ENCODE measurements around the gene KCNJ6. TPM values are rescaled to one million over a fixed set of nuclear protein-coding genes. Genes with fewer than 3 reads are reported as not detected.
A peak's percentile ranks its signal among the peaks of the same experiment; 100 is the strongest.

KCNJ6 gene
- total and polyA plus RNA-seq, 4 donors: 0.01 TPM; not detected in 3

DNA sequence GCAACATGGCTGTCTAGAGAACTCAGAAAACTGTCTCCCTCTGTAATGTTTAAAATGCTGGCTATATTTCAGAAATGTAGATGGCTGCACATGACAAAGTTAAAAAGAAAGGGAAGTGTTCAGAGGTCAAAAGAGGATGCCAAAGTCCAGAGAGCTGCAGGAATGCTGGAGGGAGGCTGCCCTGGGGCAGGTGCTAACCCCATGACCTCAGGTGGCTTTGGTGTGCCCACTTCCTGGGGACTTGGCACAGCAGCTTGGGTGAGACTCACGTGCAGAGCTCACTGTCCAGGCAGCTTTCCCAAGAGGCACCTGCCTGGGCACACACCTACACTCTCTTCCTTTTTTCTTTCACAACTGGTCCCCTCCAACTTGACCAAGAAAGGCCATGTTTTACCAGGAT lies 256.4 kb downstream of the KCNJ6 start:
- Histone ChIP-seq H3K4me3 (ENCODE audit: low read depth in 1 of 3, low read length in 3 of 3) (no peak overlapping the region), H3K36me3 (ENCODE audit: control insufficient read depth in 4 of 4, insufficient read depth in 3 of 4, low read depth in 1 of 4, low read length in 3 of 4) (no peaks in the 10 kb centered on the region), H3K27me3 (ENCODE audit: control insufficient read depth in 4 of 4, insufficient read depth in 4 of 4, low read length in 3 of 4) (no peaks in the 10 kb centered on the region), H3K9ac (ENCODE audit: low read depth in 1 of 2, low read length in 2 of 2) (no peak overlapping the region), H3K4me1 (ENCODE audit: control insufficient read depth in 4 of 4, insufficient read depth in 4 of 4, low read length in 3 of 4) (peaks cover 0 to 10% (median 10%) of the 10 kb centered on the region in 4 donors), H3K9me3 (ENCODE audit: control insufficient read depth in 4 of 4, low read length in 3 of 4) (no peaks in the 10 kb centered on the region), H3K27ac (ENCODE audit: low read depth in 1 of 2, low read length in 2 of 2) (no peak overlapping the region)
- DNase-seq (ENCODE audit: low spot score): no peak
- TF ChIP-seq, protein P1, sequence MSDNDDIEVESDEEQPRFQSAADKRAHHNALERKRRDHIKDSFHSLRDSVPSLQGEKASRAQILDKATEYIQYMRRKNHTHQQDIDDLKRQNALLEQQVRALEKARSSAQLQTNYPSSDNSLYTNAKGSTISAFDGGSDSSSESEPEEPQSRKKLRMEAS (IDR thresholded peaks at IDR 0.05): peak; percentile 48
- TF ChIP-seq SP1 (IDR thresholded peaks at IDR 0.05) (peak; percentile 60), HNF4A (conservative IDR thresholded peaks at IDR 0.05) (peak; percentile 82), YY1 (IDR thresholded peaks at IDR 0.05) (no peak), GABPA (IDR thresholded peaks at IDR 0.05 in 1 of 2, conservative IDR thresholded peaks at IDR 0.05 in 1 of 2) (no peak), HNF4G (IDR thresholded peaks at IDR 0.05) (peak; percentile 68), RXRA (IDR thresholded peaks at IDR 0.05) (peak; percentile 76 to 80), NR2F2 (IDR thresholded peaks at IDR 0.05) (peak; percentile 53)
- WGBS: 31% methylated on average over 1 of the region's 1 CpG

DNA sequence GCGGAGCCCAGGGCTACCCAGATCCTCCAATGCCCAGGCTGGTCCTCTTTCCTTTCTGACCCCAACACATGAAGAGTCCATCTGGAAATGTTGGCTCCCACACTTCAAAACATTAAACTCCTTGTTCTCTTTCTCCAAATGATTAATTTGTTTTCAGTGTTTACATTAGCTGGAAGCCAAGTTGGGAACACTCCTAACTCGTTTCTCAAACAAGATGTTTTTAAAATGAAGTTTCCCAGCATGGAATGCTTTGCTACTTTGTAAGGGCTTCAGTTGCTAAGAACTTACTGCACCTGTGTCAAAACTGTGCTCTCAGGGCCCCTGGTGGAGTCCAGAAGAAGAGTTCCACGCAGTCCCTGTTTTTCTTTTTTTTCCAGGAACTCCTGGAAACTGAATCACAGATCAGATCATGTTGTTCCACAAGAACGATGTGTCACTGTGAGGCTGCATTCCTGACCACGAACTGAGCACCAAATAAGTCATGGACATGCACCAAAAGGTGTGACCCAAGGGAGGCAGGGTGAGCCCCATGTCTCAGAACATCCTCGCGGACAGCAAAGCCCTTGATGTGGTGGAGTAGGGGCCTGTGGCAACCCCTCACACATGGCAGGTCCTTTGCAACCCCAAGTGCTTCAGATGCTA lies 257.3 kb downstream of the KCNJ6 start:
- H3K27me3 ChIP-seq (ENCODE audit: control insufficient read depth in 4 of 4, insufficient read depth in 4 of 4, low read length in 3 of 4): no peaks in the 10 kb centered on the region
- peaks cover 0 to 10% (median 10%) of the 10 kb centered on the region in 4 donors for H3K4me1 ChIP-seq (ENCODE audit: control insufficient read depth in 4 of 4, insufficient read depth in 4 of 4, low read length in 3 of 4)
- no peak for DNase-seq (ENCODE audit: low spot score)
- no peak overlapping the region for H3K27ac ChIP-seq (ENCODE audit: low read depth in 1 of 2, low read length in 2 of 2)
- TF ChIP-seq EGR1 (IDR thresholded peaks at IDR 0.05; ENCODE audit: low read depth in 2 of 2) (no peak), HNF4A (conservative IDR thresholded peaks at IDR 0.05) (no peak), RAD21 (IDR thresholded peaks at IDR 0.05) (peak; percentile 30 to 33)
- TF ChIP-seq, protein P2, sequence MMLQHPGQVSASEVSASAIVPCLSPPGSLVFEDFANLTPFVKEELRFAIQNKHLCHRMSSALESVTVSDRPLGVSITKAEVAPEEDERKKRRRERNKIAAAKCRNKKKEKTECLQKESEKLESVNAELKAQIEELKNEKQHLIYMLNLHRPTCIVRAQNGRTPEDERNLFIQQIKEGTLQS (IDR thresholded peaks at IDR 0.05): no peak
- TF ChIP-seq, protein P3, sequence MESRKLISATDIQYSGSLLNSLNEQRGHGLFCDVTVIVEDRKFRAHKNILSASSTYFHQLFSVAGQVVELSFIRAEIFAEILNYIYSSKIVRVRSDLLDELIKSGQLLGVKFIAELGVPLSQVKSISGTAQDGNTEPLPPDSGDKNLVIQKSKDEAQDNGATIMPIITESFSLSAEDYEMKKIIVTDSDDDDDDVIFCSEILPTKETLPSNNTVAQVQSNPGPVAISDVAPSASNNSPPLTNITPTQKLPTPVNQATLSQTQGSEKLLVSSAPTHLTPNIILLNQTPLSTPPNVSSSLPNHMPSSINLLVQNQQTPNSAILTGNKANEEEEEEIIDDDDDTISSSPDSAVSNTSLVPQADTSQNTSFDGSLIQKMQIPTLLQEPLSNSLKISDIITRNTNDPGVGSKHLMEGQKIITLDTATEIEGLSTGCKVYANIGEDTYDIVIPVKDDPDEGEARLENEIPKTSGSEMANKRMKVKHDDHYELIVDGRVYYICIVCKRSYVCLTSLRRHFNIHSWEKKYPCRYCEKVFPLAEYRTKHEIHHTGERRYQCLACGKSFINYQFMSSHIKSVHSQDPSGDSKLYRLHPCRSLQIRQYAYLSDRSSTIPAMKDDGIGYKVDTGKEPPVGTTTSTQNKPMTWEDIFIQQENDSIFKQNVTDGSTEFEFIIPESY (IDR thresholded peaks at IDR 0.05): no peak
- TF ChIP-seq, protein P4, sequence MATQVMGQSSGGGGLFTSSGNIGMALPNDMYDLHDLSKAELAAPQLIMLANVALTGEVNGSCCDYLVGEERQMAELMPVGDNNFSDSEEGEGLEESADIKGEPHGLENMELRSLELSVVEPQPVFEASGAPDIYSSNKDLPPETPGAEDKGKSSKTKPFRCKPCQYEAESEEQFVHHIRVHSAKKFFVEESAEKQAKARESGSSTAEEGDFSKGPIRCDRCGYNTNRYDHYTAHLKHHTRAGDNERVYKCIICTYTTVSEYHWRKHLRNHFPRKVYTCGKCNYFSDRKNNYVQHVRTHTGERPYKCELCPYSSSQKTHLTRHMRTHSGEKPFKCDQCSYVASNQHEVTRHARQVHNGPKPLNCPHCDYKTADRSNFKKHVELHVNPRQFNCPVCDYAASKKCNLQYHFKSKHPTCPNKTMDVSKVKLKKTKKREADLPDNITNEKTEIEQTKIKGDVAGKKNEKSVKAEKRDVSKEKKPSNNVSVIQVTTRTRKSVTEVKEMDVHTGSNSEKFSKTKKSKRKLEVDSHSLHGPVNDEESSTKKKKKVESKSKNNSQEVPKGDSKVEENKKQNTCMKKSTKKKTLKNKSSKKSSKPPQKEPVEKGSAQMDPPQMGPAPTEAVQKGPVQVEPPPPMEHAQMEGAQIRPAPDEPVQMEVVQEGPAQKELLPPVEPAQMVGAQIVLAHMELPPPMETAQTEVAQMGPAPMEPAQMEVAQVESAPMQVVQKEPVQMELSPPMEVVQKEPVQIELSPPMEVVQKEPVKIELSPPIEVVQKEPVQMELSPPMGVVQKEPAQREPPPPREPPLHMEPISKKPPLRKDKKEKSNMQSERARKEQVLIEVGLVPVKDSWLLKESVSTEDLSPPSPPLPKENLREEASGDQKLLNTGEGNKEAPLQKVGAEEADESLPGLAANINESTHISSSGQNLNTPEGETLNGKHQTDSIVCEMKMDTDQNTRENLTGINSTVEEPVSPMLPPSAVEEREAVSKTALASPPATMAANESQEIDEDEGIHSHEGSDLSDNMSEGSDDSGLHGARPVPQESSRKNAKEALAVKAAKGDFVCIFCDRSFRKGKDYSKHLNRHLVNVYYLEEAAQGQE (IDR thresholded peaks at IDR 0.05): no peak
- 45% methylated on average over 7 of the region's 7 CpGs for WGBS
- H3K4me3 ChIP-seq (ENCODE audit: low read depth in 1 of 3, low read length in 3 of 3): no peak overlapping the region
- H3K9me3 ChIP-seq (ENCODE audit: control insufficient read depth in 4 of 4, low read length in 3 of 4): no peaks in the 10 kb centered on the region
- H3K9ac ChIP-seq (ENCODE audit: low read depth in 1 of 2, low read length in 2 of 2): no peak overlapping the region
- no peaks in the 10 kb centered on the region for H3K36me3 ChIP-seq (ENCODE audit: control insufficient read depth in 4 of 4, insufficient read depth in 3 of 4, low read depth in 1 of 4, low read length in 3 of 4)

Measured in liver (tissue), 9 donors.